PFSK-1 (cell line): ENCODE results near the gene ZNF138.

Experiments
- FOXP2 ChIP-seq: optimal IDR thresholded peaks from 2 replicates; pipeline ENCODE3; 2011; ENCODE audit warnings: borderline replicate concordance, control low read depth, inconsistent platforms; ENCODE audit not compliant: insufficient read depth; ENCODE audit errors: extremely low read length, extremely low read depth
- POLR2AphosphoS5 ChIP-seq: IDR thresholded peaks from 2 replicates; pipeline ENCODE4 v1.6.1; 2012; ENCODE audit warnings: low read depth, mild to moderate bottlenecking, control low read depth, low read length, moderate library complexity
- REST ChIP-seq, 2 experiments: IDR thresholded peaks; 2 replicates each; pipeline versions ENCODE4 v1.6.1 to v1.8.0; 2011 to 2012; ENCODE audit warnings: low read depth in 2 of 2, low read length in 2 of 2, control low read depth in 1 of 2, inconsistent platforms in 1 of 2, mild to moderate bottlenecking in 1 of 2, moderate library complexity in 1 of 2; ENCODE audit not compliant: insufficient read depth in 1 of 2
- SIN3A ChIP-seq: IDR thresholded peaks from 2 replicates; pipeline ENCODE4 v1.6.1; 2012; ENCODE audit warnings: mild to moderate bottlenecking, low read length, moderate library complexity, borderline replicate concordance; ENCODE audit not compliant: insufficient read depth
- TAF1 ChIP-seq: IDR thresholded peaks from 2 replicates; pipeline ENCODE4 v1.6.1; 2012; ENCODE audit warnings: low read length, control low read depth, borderline replicate concordance; ENCODE audit not compliant: insufficient read depth

The ZNF138 gene

GRCh38 chr7:64876792-64877713 lies 82.8 kb downstream of the ZNF138 start:
- TF ChIP-seq FOXP2, result no peak
- TF ChIP-seq REST (IDR thresholded peaks at IDR 0.05; ENCODE audit: insufficient read depth in 1 of 2, low read depth in 2 of 2, low read length in 2 of 2), result no peak
- no peak for TF ChIP-seq SIN3A
- no peak for TF ChIP-seq TAF1
- TF ChIP-seq POLR2AphosphoS5, result no peak

- TF ChIP-seq SIN3A, result no peak
- TF ChIP-seq POLR2AphosphoS5, result no peak
- TF ChIP-seq TAF1, result no peak
- no peak for TF ChIP-seq REST (IDR thresholded peaks at IDR 0.05; ENCODE audit: insufficient read depth in 1 of 2, low read depth in 2 of 2, low read length in 2 of 2)
These were observed 83.7 kb downstream of the ZNF138 start for GRCh38 chr7:64877714-64878610.

- TF ChIP-seq TAF1, result no peak
- TF ChIP-seq SIN3A, result no peak
- no peak for TF ChIP-seq POLR2AphosphoS5
- no peak for TF ChIP-seq FOXP2
These were observed 84.5 kb downstream of the ZNF138 start for GRCh38 chr7:64878684-64879083.

GRCh38 chr7:64879086-64879730 lies 85.0 kb downstream of the ZNF138 start:
- no peak for TF ChIP-seq REST (IDR thresholded peaks at IDR 0.05; ENCODE audit: insufficient read depth in 1 of 2, low read depth in 2 of 2, low read length in 2 of 2)
- no peak for TF ChIP-seq SIN3A
- no peak for TF ChIP-seq TAF1
- TF ChIP-seq POLR2AphosphoS5, result no peak
- no peak for TF ChIP-seq FOXP2

GRCh38 chr7:64879800-64880199 lies 85.6 kb downstream of the ZNF138 start:
- TF ChIP-seq FOXP2 (no peak), TAF1 (no peak), POLR2AphosphoS5 (no peak), REST (IDR thresholded peaks at IDR 0.05; ENCODE audit: insufficient read depth in 1 of 2, low read depth in 2 of 2, low read length in 2 of 2) (no peak), SIN3A (no peak)
